HFFc6 (cell line): ENCODE results near the gene IL17RA. TPM values are rescaled to one million over a fixed set of nuclear protein-coding genes. Genes with fewer than 3 reads are reported as not detected.
A peak's percentile ranks its signal among the peaks of the same experiment; 100 is the strongest.

Source experiments
- DNase-seq: peaks from one replicate; pipeline ENCODE4 v3.0.0-alpha.2; 2018
- H3K27ac Mint-ChIP-seq: 2 replicates; pipeline ENCODE4 v1.8.0; 2020; ENCODE audit warnings: mild to moderate bottlenecking, mixed read lengths
- H3K27me3 Mint-ChIP-seq: 2 replicates; pipeline ENCODE4 v1.8.0; 2021; ENCODE audit warnings: mild to moderate bottlenecking, moderate library complexity, mixed read lengths; ENCODE audit not compliant: insufficient read depth
- H3K36me3 Mint-ChIP-seq: 2 replicates; pipeline ENCODE4 v1.8.0; 2021; ENCODE audit warnings: low read depth, mixed read lengths
- H3K4me1 Mint-ChIP-seq: 2 replicates; pipeline ENCODE4 v1.8.0; 2020; ENCODE audit warnings: low read depth, mixed read lengths
- H3K4me3 Mint-ChIP-seq: 2 replicates; pipeline ENCODE4 v1.8.0; 2020; ENCODE audit warnings: mild to moderate bottlenecking, moderate library complexity, mixed read lengths
- H3K9me3 Mint-ChIP-seq: 2 replicates; pipeline ENCODE4 v1.8.0; 2020; ENCODE audit warnings: mild to moderate bottlenecking, mixed read lengths
- CTCF ChIP-seq: fragments of 200-600 bp; sonication (generic); IDR thresholded peaks from 2 replicates; pipeline ENCODE4 v1.5.0; 2021; ENCODE audit warnings: antibody characterized with exemption, mild to moderate bottlenecking
- total RNA-seq, 6 experiments: library from RNA; stranded (reverse); fragmentation: NEBNext Ultra II Directional; extraction: Animal tissue kit (Norgen Biotek cat#: 25700); gene quantifications; 2 replicates in 1 of 6; 3 replicates in 5 of 6; pipeline ENCODE4 v1.2.3, GENCODE V29; 2021

The IL17RA gene
- total RNA-seq, 6 experiments from 2014 or later = 10.5 to 14.4 (median 13.7) TPM

- no peak overlapping the region for H3K27ac Mint-ChIP-seq
- no peaks in the 10 kb centered on the region for H3K9me3 Mint-ChIP-seq
- DNase-seq = no peak
- no peak overlapping the region for H3K4me3 Mint-ChIP-seq
- no peaks in the 10 kb centered on the region; the same call in 1 of the 2 replicates for H3K27me3 Mint-ChIP-seq
- TF ChIP-seq CTCF = no peak
- no peaks in the 10 kb centered on the region for H3K36me3 Mint-ChIP-seq
- H3K4me1 Mint-ChIP-seq = peaks cover 12% of the 10 kb centered on the region
Measured at GRCh38 chr22:17091851-17092250, 7.1 kb downstream of the IL17RA start.

- no peak for DNase-seq
- Mint-ChIP-seq H3K27me3 (no peaks in the 10 kb centered on the region; the same call in 1 of the 2 replicates), H3K36me3 (no peaks in the 10 kb centered on the region), H3K9me3 (no peaks in the 10 kb centered on the region), H3K27ac (no peak overlapping the region), H3K4me1 (peaks cover under 1% of the 10 kb centered on the region; the same call in 1 of the 2 replicates), H3K4me3 (no peak overlapping the region)
- TF ChIP-seq CTCF = no peak
Measured at GRCh38 chr22:17093081-17093480, 8.3 kb downstream of the IL17RA start.

DNA sequence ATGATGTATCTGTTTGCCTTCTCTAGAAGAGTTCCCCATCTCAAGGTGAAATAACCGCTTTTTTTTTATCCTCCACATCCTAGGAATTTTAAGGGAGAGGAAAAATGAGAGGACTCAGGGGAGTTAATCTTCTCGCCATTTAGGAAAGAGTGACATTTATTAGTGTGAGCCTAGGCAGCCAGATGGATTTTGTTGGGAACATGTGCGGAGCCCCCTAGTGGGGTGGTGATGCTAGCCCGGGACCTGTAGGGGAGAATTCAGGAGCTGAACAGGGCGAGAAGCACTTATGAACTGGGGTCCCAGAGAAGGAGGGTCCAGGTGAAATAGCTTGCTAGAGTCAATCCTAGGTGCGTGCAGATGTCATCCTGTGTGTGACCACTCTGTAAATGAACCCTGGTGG is 10.7 kb downstream of the IL17RA start:
- Mint-ChIP-seq H3K4me1 (no peaks in the 10 kb centered on the region), H3K36me3 (peaks cover 4% of the 10 kb centered on the region), H3K9me3 (no peaks in the 10 kb centered on the region), H3K27me3 (no peaks in the 10 kb centered on the region; the same call in 1 of the 2 replicates), H3K27ac (no peak overlapping the region), H3K4me3 (no peak overlapping the region)
- peak; percentile 61 for TF ChIP-seq CTCF
- DNase-seq = no peak

GRCh38 chr22:17096071-17096470 is 11.3 kb downstream of the IL17RA start:
- DNase-seq = no peak
- Mint-ChIP-seq H3K4me3 (no peak overlapping the region), H3K9me3 (no peaks in the 10 kb centered on the region), H3K36me3 (peaks cover 10% of the 10 kb centered on the region), H3K27ac (no peak overlapping the region), H3K4me1 (no peaks in the 10 kb centered on the region), H3K27me3 (no peaks in the 10 kb centered on the region; the same call in 1 of the 2 replicates)
- TF ChIP-seq CTCF = no peak

- H3K9me3 Mint-ChIP-seq = no peaks in the 10 kb centered on the region
- H3K36me3 Mint-ChIP-seq = peaks cover 11% of the 10 kb centered on the region
- H3K27me3 Mint-ChIP-seq = no peaks in the 10 kb centered on the region; the same call in 1 of the 2 replicates
- H3K4me1 Mint-ChIP-seq = no peaks in the 10 kb centered on the region
- no peak overlapping the region for H3K27ac Mint-ChIP-seq
- no peak for TF ChIP-seq CTCF
- no peak for DNase-seq
- H3K4me3 Mint-ChIP-seq = no peak overlapping the region
Measured at GRCh38 chr22:17097062-17097461, 12.3 kb downstream of the IL17RA start.

- Mint-ChIP-seq H3K27me3 (no peaks in the 10 kb centered on the region; the same call in 1 of the 2 replicates), H3K36me3 (peaks cover 15% of the 10 kb centered on the region), H3K9me3 (no peaks in the 10 kb centered on the region), H3K4me1 (no peaks in the 10 kb centered on the region), H3K4me3 (no peak overlapping the region), H3K27ac (no peak overlapping the region)
- no peak for DNase-seq
- TF ChIP-seq CTCF = no peak
Measured at GRCh38 chr22:17097701-17098100, 12.9 kb downstream of the IL17RA start.
